ENCODE results near the gene MACC1. TPM values are rescaled to one million over a fixed set of nuclear protein-coding genes. Genes with fewer than 3 reads are reported as not detected.

Gene MACC1
- polyA plus RNA-seq, 1 of the 3 experiments (the other 2 are of a cell fraction) = not detected

- TF ChIP-seq USF1 (IDR thresholded peaks at IDR 0.05; ENCODE audit: borderline replicate concordance, low read depth) (no peak), ELF1 (IDR thresholded peaks at IDR 0.05) (no peak), GABPA (IDR thresholded peaks at IDR 0.05; ENCODE audit: low read depth) (no peak), RAD21 (IDR thresholded peaks at IDR 0.05; ENCODE audit: low read length) (no peak), SIN3A (IDR thresholded peaks at IDR 0.05; ENCODE audit: borderline replicate concordance, low read depth, low read length) (no peak), TAF1 (IDR thresholded peaks at IDR 0.05; ENCODE audit: borderline replicate concordance, low read depth, low read length) (no peak)
Measured at GRCh38 chr7:20228654-20229053, 11.5 kb upstream of the MACC1 start (continued).

GRCh38 chr7:20227291-20227795 lies 10.2 kb upstream of the MACC1 start:
- no peaks in the 10 kb centered on the region for H3K27me3 ChIP-seq (ENCODE audit: insufficient read depth)
- H3K27ac ChIP-seq (ENCODE audit: low read depth in 2 of 2, low read length in 1 of 2) = no peak overlapping the region
- H2AFZ ChIP-seq (ENCODE audit: low read depth) = no peak overlapping the region
- H3K4me3 ChIP-seq (ENCODE audit: low read depth in 2 of 2, low read length in 1 of 2) = no peak overlapping the region
- no peak overlapping the region for H3K4me2 ChIP-seq
- no peak for TF ChIP-seq MEF2A (IDR thresholded peaks at IDR 0.05; ENCODE audit: borderline replicate concordance, low read depth)
- no peak for TF ChIP-seq SIN3A (IDR thresholded peaks at IDR 0.05; ENCODE audit: borderline replicate concordance, low read depth, low read length)
- TF ChIP-seq SMC3 (IDR thresholded peaks at IDR 0.05; ENCODE audit: low read depth, low read length) = no peak
- no peak for TF ChIP-seq GABPA (IDR thresholded peaks at IDR 0.05; ENCODE audit: low read depth)
- no peak for DNase-seq
- H3K36me3 ChIP-seq (replicated peaks in 1 of 2; ENCODE audit: control insufficient read depth in 1 of 2, insufficient read depth in 2 of 2, low read length in 1 of 2) = no peaks in the 10 kb centered on the region
- POLR2A ChIA-PET = interaction anchor here (0.7 kb wide), 1 partner anchor 1468 kb away, joined by 3 read pairs; no protein-coding TSS in a partner anchor
- no peaks in the 10 kb centered on the region for H3K9me3 ChIP-seq
- 65% methylated on average over 2 of the region's 2 CpGs for WGBS (ENCODE audit: low lambda C conversion rate)
- peaks cover 0 to 5% of the 10 kb centered on the region in 2 experiments; a peak in 1 of 4 replicates for H3K4me1 ChIP-seq (ENCODE audit: control insufficient read depth in 1 of 2, insufficient read depth in 2 of 2, low read depth in 1 of 2, low read length in 1 of 2)
- H3F3A ChIP-seq (replicated peaks; ENCODE audit: insufficient read depth) = no peaks in the 10 kb centered on the region
- no peak overlapping the region for H3K9ac ChIP-seq
- no peaks in the 10 kb centered on the region for H3K79me2 ChIP-seq (ENCODE audit: insufficient read depth)
- H4K20me1 ChIP-seq (ENCODE audit: insufficient read depth) = no peaks in the 10 kb centered on the region
- H3K9me2 ChIP-seq = no peaks in the 10 kb centered on the region
- CTCF ChIA-PET = interaction anchor here (1.2 kb wide), 1 partner anchor 29 kb away, joined by 3 read pairs; no protein-coding TSS in a partner anchor

GRCh38 chr7:20226860-20227259 lies 9.7 kb upstream of the MACC1 start:
- Histone ChIP-seq H3K27ac (ENCODE audit: low read depth in 2 of 2, low read length in 1 of 2) (no peak overlapping the region), H3K27me3 (ENCODE audit: insufficient read depth) (no peaks in the 10 kb centered on the region), H3K4me3 (ENCODE audit: low read depth in 2 of 2, low read length in 1 of 2) (no peak overlapping the region), H4K20me1 (ENCODE audit: insufficient read depth) (no peaks in the 10 kb centered on the region), H3K9me3 (no peaks in the 10 kb centered on the region), H3K4me2 (no peak overlapping the region), H3K9me2 (no peaks in the 10 kb centered on the region), H3K36me3 (replicated peaks in 1 of 2; ENCODE audit: control insufficient read depth in 1 of 2, insufficient read depth in 2 of 2, low read length in 1 of 2) (no peaks in the 10 kb centered on the region), H3K79me2 (ENCODE audit: insufficient read depth) (no peaks in the 10 kb centered on the region), H2AFZ (ENCODE audit: low read depth) (no peak overlapping the region), H3F3A (replicated peaks; ENCODE audit: insufficient read depth) (no peaks in the 10 kb centered on the region), H3K4me1 (ENCODE audit: control insufficient read depth in 1 of 2, insufficient read depth in 2 of 2, low read depth in 1 of 2, low read length in 1 of 2) (peaks cover 0 to 5% of the 10 kb centered on the region in 2 experiments; a peak in 1 of 4 replicates), H3K9ac (no peak overlapping the region)
- ChIA-PET CTCF (interaction anchor here (1.2 kb wide), 1 partner anchor 28 kb away, joined by 3 read pairs; no protein-coding TSS in a partner anchor), POLR2A (interaction anchor here (0.7 kb wide), 1 partner anchor 1469 kb away, joined by 3 read pairs; no protein-coding TSS in a partner anchor)
- 88% methylated on average over 1 of the region's 1 CpG for WGBS (ENCODE audit: low lambda C conversion rate)
- DNase-seq = no peak
- TF ChIP-seq FOXJ3 (CRISPR knock-in tag; IDR thresholded peaks at IDR 0.05) (no peak), JUND (IDR thresholded peaks at IDR 0.05) (no peak), MXI1 (IDR thresholded peaks at IDR 0.05; ENCODE audit: low read depth, low read length) (no peak), ELF1 (IDR thresholded peaks at IDR 0.05) (no peak), RAD21 (IDR thresholded peaks at IDR 0.05; ENCODE audit: low read length) (no peak), GABPA (IDR thresholded peaks at IDR 0.05; ENCODE audit: low read depth) (no peak), MAX (IDR thresholded peaks at IDR 0.05; ENCODE audit: low read depth) (no peak), REST (IDR thresholded peaks at IDR 0.05; ENCODE audit: low read depth, low read length) (no peak), ZBTB33 (IDR thresholded peaks at IDR 0.05; ENCODE audit: borderline replicate concordance, low read depth) (no peak), PBX3 (IDR thresholded peaks at IDR 0.05) (no peak), EZH2phosphoT487 (IDR thresholded peaks at IDR 0.05; ENCODE audit: borderline replicate concordance, low read depth) (no peak), YY1 (IDR thresholded peaks at IDR 0.05; ENCODE audit: low read depth) (no peak)
